DMS79 (cell line): ENCODE results near the gene STK38.

Experiments used
- DNase-seq: peaks from one replicate; lab custom pipeline; 2025; lab: John Stamatoyannopoulos, UW

Gene STK38

DNA sequence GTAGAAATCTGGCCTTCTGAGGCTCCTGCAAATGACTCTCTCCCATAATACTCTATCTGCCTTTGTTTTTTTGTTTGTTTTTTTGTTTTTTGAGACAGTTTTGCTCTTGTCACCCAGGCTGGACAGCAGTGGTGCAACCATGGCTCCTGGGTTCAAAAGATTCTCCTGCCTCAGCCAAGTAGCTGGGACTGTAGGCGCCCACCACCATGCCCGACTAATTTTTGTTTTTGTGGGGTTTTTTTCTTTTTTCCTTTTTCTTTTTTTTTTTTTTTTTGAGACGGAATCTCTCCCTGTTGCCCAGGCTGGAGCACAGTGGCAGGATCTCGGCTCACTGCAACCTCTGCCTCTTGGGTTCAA is 16.6 kb upstream of the STK38 start:
- no peak for DNase-seq

DNA sequence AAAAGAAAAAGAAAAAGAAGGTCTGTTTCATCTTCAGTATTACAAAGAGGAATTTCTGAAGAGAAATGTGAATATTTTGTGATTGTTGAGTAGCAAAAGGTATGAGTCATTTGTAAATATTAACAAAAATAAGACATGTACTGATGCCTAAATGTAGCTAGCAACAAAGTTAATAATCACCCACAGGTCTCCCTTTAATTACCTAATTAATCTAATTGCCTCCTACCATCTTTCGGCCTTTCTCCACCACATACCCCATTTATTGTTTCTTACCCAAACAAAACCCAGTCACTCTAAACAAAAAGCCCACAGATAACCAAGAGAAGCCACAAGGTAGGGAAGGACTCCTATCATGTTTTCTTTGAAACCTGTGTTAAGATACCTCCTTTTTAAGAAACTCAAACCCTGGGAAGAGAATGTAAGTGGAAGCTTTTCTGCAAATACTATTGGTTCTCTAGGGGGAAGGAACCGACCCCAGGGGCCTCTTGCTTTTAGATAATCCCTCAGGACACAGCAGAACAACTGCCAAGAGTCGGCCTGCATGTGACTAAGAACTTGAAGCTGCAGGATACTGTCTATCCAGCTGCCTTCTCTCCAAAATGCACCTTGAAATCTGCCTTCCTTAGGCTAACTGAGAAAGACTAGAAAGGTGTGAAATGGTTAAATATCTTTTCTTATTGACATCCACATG is 16.1 kb upstream of the STK38 start:
- no peak for DNase-seq

DNA sequence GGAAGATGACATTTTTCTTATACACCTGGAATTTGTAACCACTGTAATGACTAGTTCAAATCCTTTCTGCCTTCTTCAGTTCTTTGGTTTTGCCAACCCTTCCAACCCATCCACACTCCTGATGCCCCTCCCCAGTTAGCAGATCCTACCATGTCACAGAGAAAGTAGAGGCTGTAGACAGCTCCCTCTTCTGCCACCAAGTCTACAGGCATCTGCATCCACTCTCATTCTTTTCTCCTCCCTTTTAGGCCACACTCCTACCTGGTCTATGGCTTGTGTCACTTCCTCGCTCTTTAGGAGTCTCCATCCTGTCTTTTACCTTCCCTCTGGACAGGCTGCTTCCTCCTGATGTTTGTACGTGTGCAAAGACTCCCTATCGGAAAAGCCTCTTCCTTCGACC is 13.5 kb upstream of the STK38 start:
- DNase-seq: no peak

DNA sequence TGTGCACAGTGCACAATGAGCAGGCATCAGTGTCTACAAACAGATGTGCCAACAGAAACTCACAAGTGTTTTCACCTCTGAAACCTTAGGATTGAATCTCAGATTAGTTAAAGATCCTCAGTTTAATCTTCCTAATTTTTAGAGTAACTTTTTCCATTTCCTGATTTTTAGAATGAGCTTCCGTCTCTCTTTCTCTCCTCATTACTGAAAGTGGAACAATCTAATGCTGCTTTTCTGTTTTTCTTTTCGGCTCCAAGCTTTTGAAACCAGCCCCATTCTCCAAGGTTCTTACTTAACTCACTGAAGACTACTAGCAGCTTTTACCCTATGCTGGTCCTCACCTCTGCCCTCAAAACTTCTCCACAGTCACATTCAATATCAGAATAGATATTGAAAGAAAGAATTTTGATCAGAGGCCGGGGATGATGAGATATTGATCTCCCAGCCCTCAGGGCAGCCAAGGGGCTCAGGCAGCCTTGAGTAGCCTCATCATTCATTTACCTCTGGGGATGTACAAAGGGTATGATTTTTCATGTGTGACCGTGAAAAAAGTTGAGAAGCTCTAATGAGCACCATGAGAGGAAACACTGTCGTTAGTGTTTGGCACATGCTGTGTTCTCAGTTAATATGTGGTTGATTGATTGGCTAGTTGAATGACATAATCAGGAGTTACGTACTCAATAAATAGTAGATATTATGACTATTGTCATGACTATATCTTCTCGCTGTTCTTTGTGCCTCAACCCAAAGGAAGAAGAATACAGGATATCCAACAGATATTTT is 11.9 kb upstream of the STK38 start:
- no peak for DNase-seq

DNA sequence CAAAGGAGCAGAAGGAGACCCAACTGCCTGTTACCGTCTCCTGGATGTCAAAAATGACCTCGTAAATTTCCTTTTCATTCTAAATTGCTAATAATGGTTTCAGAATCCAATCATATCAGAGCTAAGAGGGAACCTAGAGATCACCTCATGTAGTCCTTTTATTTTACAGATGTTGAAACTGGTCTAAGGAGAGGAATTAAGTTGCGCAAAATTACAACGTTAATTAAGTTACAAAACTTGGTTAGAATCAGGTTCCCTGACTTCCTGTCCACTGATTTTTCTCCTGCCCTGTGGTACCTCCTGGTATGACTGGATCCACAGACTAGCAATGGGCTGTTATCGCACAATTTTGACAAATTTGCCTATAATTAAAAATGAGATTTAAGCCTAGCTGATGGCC is 9.0 kb upstream of the STK38 start:
- no peak for DNase-seq

DNA sequence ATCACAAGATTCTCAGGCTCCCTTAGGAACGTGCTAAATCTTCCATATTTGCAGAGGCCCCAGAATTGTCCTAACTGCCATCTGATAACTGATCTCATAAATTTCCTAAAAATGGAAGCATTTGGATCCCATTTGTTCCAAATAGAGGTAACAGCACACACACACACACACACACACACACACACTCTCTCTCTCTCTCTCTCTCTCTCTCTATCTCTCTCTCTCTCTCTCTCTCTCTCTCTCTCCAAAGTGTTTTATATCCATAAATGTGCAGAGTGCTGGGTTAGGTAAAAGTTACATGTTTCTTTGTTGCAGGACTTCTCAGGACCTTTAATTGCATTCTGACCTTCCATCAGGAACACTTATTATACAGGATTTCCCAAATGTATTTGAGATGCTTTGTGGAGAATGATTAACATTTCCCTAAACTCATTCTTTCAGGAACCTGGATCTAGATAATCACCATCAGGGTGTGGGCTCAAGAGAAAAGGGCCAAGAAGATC is 8.5 kb upstream of the STK38 start:
- no peak for DNase-seq

DNA sequence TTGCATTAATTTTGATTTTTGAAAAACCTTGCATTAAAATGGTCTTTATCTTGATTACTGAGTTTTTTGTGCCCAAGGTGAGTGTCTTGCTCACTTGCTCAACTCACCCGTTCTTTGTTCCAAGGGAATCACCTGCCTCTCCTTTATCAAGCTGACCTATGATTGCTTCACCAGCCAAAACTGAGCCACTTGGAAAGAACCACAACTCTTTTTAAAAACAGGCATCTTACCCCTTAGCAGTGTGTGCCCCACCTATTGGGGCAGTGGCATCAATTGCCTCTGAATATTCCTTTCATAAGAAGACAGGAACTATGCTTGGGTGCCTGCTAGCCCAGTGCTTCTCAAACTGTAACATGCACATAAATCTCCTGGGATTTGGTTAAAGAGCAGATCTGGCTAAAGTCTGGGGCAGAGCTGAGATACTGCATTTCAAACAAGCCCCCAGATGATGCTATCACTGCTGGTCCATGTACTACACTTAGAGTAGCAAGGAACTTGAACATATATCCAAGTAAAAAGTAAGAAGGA is 3.3 kb upstream of the STK38 start:
- no peak for DNase-seq

DNA sequence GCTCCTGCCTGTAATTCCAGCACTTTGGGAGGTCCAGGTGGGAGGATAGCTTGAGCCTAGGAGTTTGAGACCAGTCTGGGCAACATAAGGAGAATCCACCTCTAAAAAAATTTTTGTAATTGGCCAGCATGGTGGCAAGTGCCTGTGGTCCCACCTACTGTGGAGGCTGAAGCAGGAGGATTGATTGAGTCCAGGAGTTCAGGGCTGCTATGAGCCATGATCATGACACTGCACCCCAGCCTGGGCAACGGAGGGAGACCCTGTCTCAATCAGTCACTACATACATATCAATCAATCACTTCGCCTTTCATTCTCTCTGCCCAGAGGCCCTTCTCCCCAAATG is 1.1 kb upstream of the STK38 start:
- DNase-seq: no peak

DNA sequence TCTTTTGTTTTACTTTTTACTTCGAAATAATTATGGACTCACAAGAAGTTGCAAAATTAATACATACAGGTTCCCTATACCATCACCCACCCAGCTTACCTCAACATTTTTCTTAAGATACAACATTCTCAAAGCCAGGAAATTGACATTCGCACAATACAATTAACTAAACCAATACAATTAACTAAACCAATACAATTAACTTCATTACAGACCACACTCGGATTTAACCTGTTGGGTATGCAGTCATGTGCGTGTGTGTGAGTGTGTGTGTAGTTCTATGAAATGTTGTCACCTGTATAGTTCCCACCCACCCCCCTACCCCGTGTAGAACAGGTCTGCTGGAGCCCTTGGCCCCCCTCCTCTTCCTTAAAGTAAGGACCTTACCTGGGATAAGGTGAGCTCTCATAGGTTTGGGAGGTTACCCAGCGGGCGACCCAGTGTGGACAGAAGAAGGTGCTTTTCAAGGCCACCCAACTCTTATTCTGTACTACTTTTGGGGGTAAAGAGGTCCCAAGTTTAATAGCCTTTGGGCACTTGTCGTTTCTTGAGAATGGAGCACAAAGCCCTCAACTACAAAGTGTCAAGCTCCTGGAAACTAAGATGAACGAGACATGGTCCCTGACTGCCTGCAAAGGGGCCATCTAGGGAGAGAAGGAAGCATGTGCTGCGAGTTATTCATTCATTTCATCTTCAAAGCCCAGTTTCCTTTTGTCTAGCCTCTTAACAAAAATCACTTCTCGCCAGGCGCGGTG is 544 bp upstream of the STK38 start:
- DNase-seq: no peak

DNA sequence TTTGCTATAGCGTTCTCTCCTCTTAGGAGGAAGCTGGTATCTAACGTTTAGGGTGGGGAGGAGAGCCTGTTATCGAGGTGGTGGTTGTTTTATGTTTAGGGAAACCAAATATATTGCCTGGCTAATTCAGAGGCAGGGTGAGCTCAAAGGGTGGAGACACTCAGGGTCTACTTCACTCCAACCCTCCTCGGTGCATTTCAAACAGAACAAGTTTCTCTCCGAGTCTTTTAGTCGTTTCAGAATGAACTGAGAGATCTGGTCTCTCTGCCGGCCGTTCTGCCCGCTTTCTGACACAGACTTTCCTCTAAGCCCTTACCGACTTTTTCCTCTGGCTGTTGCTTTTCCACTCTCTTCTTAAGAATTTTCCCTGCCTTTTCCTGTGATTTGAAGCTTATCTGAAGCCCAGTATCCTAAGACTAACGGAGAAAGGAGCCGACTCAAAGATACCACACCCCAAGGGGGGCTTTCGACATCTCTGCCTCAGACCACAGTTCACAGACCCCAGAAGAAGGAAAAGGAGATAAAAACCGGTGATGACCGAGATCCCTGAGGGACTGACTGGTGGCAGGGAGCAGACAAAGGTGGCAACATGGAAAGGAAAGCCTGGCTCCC is 865 bp downstream of the STK38 start:
- DNase-seq: no peak

DNA sequence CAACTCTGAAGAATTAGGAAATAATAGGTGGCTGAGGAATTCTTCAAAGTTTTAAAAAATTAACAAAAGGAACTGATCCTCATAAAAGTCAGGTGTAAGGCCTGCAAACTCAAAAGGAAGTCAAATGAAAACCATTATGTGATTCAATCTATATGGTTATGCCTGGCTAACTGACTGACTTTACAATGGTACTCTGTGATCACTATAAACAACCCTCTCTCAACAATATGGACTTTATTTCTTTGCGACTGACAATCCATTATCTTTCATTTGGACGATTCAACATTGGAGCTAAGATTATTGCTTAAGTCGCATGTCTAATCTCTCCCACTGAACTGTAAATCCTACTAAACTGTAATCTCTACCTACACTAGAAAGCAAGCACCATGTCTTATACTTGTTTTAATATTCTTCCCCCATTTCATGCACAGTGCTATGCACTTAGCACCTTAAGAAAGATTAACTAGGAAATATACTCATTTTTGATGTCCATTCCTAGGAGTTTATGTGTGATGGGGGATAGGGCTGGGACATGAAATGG is 1.4 kb downstream of the STK38 start:
- no peak for DNase-seq

DNA sequence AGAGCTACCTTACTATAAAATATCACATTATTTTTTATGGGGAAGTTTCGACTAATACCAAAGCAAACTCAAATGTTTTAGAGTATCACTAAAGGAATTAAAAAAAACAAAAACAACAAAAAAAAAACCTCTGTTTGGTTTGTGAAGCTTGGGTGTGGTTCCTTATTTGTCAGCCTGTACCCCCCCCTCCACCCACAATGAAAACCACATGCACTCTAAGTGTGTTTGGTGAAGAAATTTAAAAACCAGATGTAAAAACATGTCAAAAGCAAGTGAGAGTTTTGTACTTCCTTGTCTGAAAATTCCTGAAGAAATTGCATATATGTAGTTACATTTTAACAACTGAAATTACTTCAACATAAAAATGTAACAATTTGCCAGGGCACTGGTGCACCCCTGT is 3.1 kb downstream of the STK38 start:
- DNase-seq: no peak

DNA sequence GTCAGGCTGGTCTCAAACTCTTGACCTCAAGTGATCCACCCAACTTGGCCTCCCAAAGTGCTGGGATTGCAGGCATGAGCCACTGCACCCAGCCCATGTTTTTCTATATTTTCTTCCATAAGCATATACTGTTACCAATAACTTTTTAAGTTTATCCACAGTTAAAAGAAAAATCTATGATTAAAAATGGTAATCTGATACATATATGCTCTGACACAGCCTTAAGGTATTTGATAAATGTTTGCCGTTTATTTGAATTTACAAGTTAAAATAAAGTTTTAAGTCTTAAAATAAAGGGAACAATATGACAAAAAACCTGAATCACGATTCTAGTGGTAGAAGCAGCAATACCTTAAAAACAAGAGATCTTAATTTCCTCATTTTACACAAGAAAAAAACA is 5.2 kb downstream of the STK38 start:
- DNase-seq: no peak

DNA sequence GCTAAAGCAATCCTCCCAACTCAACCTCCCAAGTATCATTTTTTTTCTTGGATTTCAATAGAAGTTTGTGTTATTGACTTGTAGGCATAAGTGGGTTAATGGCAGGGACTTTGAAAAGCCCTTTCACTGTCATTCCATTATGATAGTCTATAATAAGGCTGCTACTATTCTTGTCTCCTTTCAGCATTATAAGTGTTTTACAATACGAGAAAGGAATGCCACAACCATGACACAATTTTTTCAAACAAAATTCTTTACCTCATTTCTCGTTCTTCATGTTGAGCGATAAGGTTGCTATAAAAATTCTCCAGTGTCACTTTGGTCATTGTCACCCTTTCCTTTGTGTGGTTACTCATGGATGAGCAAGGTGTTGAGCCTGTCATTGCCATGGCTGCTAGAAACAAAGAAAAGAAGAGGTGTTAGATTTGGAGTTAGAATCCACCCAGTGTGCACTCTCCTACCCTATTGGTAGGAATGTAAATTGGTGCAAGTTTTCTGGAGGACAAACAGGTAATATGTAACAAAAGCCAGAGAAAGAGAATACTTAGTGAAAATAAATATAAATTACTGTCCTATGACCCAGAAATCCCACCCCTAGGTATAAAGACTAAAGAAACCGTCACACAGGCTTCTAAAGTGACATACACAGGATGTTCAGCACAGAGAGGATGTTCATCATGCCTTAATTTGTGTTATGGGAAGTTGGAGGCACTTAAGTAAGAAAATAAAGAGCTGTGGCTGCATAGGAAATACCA is 7.3 kb downstream of the STK38 start:
- no peak for DNase-seq

DNA sequence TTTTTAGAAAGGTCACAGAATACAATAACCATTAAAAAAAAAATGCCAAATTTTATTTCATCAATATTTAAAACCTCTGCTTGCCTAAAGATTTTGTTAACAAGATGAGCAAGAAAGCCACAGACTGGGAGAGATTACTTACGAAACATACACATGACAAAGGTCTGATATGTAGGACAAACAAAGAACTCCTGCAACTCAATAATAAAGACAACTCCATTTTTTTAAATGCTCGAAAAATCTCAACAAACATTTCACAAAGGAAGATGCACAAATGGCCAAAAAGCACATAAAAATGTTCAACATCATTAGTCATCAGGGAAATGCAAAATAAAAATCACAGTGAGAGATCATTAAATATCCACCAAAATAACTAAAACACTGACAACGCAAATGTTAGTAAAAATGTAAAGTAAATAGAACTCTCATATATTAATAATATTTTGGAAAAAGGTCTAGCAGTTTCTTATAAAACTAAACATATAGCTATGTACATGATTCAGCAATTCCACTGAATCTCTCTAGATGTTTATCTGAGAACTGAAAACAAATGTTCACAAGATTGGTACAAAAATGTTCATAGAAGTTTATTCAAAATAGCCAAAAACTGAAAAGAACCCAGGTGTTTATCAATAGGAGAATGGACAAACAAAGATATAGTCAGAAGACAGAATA is 10.3 kb downstream of the STK38 start:
- no peak for DNase-seq

DNA sequence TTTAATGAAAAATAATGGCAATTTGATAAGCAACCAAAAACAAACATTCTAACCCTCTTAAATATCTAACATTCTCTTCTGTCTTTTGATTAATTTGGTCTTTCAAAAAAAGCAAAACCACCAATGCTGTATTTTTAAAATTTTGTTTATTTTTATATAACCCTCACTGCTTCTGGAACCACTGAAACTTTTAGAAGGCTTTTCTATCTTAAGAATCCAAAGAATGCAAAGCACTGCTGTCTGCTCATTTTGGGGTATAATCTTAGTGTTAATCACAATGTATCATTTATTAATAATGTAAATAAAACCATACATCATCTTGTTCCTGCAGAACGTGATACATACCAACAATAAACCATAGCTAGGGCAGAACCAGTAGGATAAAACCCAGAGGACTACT is 14.0 kb downstream of the STK38 start:
- DNase-seq: no peak

DNA sequence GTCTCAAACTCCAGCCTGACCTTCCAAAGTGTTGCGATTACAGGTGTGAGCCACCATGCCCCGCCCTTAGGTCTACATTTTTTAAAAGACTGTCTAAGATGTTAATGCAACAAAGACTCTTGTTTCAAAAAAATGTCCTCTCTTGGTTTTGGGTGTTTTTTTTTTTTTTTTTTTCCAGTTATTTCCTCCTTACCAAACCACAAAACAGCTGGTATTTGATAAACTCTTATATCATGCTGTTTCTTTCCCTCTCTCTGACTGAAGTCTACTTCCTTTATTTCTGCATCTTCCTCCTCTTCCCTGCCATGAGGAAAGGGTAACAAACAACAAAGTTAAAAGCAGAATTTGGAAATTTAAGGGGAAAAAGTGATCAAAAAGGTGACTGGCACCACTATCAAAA is 21.2 kb downstream of the STK38 start:
- DNase-seq: no peak

DNA sequence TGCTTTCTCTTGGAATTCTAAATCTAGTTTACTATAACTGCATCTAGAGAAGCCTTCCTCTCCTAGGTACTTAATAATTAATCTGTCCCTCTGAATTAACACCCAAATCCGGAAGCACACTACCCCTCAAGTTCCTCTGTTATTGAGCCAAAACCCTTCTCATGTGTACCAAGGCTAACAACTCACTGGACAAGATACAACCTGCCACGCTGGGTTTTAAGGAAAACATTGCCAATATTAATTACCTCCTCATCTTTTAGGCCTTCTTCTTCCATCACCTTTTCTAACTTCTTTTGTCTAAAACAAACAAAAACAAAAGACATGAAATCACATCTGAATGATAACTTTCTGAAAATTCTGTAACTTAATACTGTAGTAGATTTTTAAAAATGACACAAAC is 21.9 kb downstream of the STK38 start:
- no peak for DNase-seq

DNA sequence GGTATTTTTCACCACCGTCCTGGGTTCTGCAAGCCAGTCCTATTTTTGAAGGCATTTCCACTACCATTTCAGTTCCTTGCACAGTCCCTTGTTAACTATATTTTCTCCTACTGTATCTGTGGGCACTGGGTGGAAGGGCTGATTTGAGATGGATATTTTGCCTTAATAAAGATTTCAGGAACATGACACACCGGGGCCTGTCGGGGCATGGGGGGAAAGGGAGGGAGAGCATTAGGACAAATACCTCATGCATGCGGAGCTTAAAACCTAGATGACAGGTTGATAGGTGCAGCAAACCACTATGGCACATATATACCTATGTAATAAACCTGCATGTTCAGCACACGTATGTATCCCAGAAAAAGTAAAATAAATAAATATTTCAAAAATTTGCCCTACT is 22.4 kb downstream of the STK38 start:
- no peak for DNase-seq

DNA sequence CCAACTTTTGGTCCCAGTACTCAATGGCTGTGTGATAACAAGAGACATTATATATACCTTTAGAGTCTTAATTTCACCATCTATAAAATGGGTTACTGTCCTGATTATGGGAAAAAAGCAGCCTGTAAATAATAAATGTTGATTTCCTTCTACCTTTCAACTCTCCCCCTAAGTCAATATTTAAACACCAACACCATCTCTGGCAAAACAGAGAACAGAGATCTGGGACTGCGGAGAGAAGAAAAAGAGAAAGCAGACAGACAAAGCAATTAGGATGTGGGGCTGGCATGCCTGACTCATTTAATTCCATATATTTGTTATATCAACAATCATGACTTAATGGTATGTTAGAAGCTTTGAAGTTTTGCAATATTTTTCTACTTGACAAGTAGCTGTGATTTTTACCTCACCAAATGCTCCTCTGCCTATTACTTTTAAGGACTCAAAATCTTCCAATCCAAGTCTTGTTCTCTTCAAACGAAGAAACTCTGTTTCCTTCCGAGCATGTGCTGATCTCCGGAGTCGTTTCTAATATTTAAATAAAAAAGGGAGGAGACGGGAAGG is 23.3 kb downstream of the STK38 start:
- no peak for DNase-seq

DNA sequence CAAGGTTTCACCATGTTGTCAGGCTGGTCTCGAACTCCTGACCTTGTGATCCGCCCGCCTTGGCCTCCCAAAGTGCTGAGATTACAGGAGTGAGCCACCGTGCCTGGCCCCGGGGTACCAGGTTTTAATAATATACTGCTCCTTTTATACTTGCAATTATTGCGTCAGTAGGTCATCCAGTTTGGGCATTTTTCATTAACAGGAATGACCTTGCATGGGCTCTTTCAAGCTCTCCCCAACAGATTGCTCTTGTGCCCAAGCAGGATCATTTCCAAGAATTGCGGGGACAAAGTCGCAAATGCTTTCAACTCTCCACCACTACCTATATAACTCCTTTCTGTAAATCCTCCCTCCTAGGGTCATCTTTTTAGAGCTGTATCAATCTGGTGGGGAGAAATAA is 23.8 kb downstream of the STK38 start:
- no peak for DNase-seq
